ENCODE measurements around the gene CAMK2B.

CAMK2B gene

GRCh38 chr7:44286618-44287487 lies 38.5 kb downstream of the CAMK2B start:
- no peak for DNase-seq (ENCODE audit: low read depth)

GRCh38 chr7:44286182-44286617 lies 39.2 kb downstream of the CAMK2B start:
- DNase-seq (ENCODE audit: low read depth): no peak

- DNase-seq (ENCODE audit: low read depth): no peak
Observed at GRCh38 chr7:44285561-44285960, 39.8 kb downstream of the CAMK2B start.

GRCh38 chr7:44284881-44285541 lies 40.4 kb downstream of the CAMK2B start:
- no peak for DNase-seq (ENCODE audit: low read depth)

GRCh38 chr7:44284216-44284615 lies 41.2 kb downstream of the CAMK2B start:
- DNase-seq (ENCODE audit: low read depth): no peak

- no peak for DNase-seq (ENCODE audit: low read depth)
Observed at GRCh38 chr7:44283381-44284211, 41.8 kb downstream of the CAMK2B start.

- DNase-seq (ENCODE audit: low read depth): no peak
Observed at GRCh38 chr7:44282601-44283171, 42.7 kb downstream of the CAMK2B start.

GRCh38 chr7:44281811-44282600 lies 43.4 kb downstream of the CAMK2B start:
- no peak for DNase-seq (ENCODE audit: low read depth)

GRCh38 chr7:44280993-44281721 lies 44.2 kb downstream of the CAMK2B start:
- DNase-seq (ENCODE audit: low read depth): no peak

GRCh38 chr7:44280636-44280992 lies 44.8 kb downstream of the CAMK2B start:
- no peak for DNase-seq (ENCODE audit: low read depth)

GRCh38 chr7:44279731-44280505 lies 45.5 kb downstream of the CAMK2B start:
- no peak for DNase-seq (ENCODE audit: low read depth)

- DNase-seq (ENCODE audit: low read depth): no peak
Observed at GRCh38 chr7:44279286-44279685, 46.1 kb downstream of the CAMK2B start.

- DNase-seq (ENCODE audit: low read depth): no peak
Observed at GRCh38 chr7:44278451-44279161, 46.8 kb downstream of the CAMK2B start.

- DNase-seq (ENCODE audit: low read depth): no peak
Observed at GRCh38 chr7:44277851-44278250, 47.5 kb downstream of the CAMK2B start.

GRCh38 chr7:44277391-44277790 lies 48.0 kb downstream of the CAMK2B start:
- DNase-seq (ENCODE audit: low read depth): no peak

GRCh38 chr7:44276571-44277221 lies 48.7 kb downstream of the CAMK2B start:
- DNase-seq (ENCODE audit: low read depth): no peak

- DNase-seq (ENCODE audit: low read depth): no peak
Observed at GRCh38 chr7:44275957-44276570, 49.3 kb downstream of the CAMK2B start.

GRCh38 chr7:44275146-44275545 lies 50.2 kb downstream of the CAMK2B start:
- DNase-seq (ENCODE audit: low read depth): no peak
